ENCODE results near the gene MDC1.

DNA sequence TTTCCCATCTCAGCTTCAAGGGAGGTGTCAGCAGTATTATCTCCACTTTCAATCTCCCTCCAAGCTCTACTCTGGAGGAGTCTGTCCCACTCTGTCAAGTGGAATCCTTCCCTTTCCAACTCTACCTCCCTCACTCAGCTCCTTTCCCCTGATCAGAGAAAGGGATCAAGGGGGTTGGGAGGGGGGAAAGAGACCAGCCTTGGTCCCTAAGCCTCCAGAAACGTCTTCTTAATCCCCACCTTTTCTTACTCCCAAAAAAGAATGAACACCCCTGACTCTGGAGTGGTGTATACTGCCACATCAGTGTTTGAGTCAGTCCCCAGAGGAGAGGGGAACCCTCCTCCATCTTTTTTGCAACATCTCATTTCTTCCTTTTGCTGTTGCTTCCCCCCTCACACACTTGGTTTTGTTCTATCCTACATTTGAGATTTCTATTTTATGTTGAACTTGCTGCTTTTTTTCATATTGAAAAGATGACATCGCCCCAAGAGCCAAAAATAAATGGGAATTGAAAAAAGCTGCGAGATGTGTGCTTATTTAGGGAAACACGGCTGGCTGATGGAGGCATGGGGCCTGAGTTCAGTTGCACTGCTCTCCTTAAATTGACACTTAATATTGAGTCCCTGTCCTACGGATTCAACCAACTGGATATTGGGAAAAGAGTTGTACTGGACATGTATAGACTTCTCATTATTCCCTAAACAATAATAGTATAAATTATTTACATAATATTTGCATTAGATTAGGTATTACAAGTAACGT lies 8.0 kb upstream of the MDC1 start:
- TF ChIP-seq, protein P1, sequence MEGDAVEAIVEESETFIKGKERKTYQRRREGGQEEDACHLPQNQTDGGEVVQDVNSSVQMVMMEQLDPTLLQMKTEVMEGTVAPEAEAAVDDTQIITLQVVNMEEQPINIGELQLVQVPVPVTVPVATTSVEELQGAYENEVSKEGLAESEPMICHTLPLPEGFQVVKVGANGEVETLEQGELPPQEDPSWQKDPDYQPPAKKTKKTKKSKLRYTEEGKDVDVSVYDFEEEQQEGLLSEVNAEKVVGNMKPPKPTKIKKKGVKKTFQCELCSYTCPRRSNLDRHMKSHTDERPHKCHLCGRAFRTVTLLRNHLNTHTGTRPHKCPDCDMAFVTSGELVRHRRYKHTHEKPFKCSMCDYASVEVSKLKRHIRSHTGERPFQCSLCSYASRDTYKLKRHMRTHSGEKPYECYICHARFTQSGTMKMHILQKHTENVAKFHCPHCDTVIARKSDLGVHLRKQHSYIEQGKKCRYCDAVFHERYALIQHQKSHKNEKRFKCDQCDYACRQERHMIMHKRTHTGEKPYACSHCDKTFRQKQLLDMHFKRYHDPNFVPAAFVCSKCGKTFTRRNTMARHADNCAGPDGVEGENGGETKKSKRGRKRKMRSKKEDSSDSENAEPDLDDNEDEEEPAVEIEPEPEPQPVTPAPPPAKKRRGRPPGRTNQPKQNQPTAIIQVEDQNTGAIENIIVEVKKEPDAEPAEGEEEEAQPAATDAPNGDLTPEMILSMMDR (IDR thresholded peaks at IDR 0.05): no peak
- TF ChIP-seq POLR2A (IDR thresholded peaks at IDR 0.05): no peak

All from esophagus squamous epithelium (tissue), 4 donors.